ENCODE data around the gene SLC10A6.
A peak's percentile ranks its signal among the peaks of the same experiment; 100 is the strongest.
"Not testable (repeated sequence)": the region's sequence is repeated elsewhere in the genome, so short reads cannot be mapped to it uniquely, and the experiment has no call there.

Gene SLC10A6

DNA sequence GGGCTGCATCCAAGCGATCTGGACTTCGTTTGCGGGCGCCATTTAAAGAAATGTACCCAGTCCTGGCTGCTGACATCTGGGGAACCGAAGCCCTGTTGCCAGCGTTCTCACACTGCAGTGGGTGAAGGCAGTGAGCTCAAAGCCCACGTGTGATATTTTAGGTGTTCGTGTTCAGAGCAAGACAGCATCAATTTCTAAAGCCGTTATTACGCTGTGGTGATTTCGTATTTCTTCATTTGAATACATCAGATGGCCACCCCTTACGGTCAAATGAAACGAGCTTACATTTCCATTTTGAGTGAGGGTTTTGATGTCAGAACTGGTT, 43.4 kb upstream of the SLC10A6 start:
- H3K4me3 ChIP-seq (ENCODE audit: low read length): peak overlapping the region; percentile 67
- TF ChIP-seq CTCF (conservative IDR thresholded peaks at IDR 0.05; ENCODE audit: low read depth, low read length): no peak
- DNase-seq (ENCODE audit: low read depth): no peak

DNA sequence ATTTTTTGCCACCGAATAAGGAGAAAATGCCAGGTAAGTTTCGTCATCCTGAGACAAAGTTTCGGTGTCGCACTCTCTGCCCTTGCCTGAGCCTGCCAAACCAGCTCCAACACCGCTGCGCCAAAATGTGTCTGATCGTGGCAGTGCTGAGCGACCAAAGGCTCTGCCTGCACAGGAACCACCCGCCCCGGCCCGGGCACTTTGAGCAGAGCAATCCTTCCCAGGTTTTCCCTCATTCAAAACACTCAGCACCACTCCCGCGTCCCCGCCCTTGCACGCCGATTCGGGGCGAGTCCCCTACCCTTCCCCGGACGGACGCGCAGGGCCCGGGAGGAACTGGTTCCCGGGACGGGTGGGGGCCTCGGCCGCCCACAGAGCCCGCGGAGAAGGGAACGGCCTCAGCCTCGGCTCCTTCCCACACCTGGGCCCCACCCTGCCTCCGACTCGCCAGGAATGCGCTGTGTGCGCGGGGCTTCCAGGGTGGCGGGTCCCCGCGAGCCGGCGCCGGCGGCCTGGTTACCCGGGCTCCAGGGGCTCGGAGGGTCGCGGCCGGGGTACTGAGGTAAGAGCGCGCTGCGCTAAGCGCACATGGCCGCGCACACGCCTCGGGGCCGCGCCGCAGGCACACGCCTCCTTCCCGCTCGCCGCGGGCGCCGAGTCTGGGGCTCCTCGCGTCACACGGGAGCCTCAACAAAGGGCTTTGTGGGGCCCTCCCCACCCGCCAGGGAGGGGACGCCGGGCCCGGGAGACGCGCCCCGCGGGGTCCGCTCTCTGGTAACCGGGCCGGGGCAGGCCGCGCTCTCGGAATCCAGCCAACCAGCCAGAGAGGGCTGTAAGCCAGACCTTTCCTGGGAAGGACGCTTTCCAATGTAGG, 42.8 kb upstream of the SLC10A6 start, which contains the start of gene C4orf36:
Gene C4orf36 (minus strand): TSS at position 661 of the 874 bp plus-strand sequence. CDS start 902 bp downstream, outside the sequence.
- DNase-seq (ENCODE audit: low read depth): no peak
- no peak for TF ChIP-seq CTCF (conservative IDR thresholded peaks at IDR 0.05; ENCODE audit: low read depth, low read length)
- H3K4me3 ChIP-seq (ENCODE audit: low read length): peak within 1 kb of the TSS; percentile 67

DNA sequence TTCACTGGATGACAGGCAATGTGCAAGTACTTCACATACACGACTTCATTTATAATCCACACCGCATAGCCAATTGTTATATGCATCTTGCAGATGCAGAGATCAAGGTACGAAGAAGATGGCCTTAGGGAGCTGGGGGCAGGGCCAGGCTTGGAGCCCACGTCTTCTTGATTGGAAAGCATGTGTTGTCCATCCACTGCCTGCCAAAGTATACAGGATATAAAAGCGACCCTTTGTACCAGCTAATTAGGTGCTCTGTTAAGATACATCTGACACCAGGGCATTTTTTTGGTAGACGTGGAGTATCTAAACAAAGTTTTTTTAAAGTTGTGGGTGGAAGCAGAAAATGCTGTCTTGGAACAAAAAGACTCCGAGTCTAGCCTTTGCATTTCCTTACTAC, 41.6 kb upstream of the SLC10A6 start:
- no peak overlapping the region for H3K4me3 ChIP-seq (ENCODE audit: low read length)
- no peak for DNase-seq (ENCODE audit: low read depth)
- TF ChIP-seq CTCF (conservative IDR thresholded peaks at IDR 0.05; ENCODE audit: low read depth, low read length): no peak

DNA sequence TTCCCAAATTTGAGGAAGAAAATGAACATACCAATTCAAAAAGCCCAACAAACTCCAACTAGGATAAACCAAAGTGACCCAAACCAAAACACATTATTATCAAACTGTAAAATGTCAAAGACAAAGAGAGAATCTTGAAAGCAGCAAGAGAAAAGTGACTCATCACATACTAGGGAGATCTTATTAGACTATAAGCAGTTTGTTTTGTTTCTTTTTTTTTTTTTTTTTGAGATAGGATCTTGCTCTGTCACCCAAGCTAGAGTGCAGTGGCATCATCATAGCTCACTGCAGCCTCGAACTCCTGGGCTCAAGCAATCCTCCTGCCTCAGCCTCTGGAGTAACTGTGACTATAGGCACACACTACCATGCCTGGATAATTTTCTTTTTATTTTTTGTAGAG, 30.5 kb upstream of the SLC10A6 start:
- TF ChIP-seq CTCF (conservative IDR thresholded peaks at IDR 0.05; ENCODE audit: low read depth, low read length): no peak

DNA sequence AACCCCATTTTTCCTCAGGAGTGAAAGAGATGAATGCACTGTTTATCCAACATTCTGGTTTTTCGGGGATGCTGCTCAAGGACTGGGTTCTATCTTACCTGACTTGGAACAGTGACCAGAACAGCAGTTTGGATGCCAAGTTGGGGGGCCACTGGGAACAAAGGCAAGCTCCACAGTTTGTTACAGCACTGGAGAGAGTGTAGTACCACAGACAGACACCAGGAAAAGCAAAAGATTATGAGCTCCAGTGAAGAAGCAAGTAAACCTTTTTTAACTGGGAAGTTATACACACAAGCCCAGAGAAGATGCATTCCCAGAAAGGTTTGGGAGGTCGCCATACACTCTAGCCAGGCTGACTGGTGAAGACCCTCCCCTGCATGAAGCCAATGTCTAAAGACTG, 29.5 kb upstream of the SLC10A6 start:
- H3K4me3 ChIP-seq (ENCODE audit: low read length): no peak overlapping the region
- no peak for DNase-seq (ENCODE audit: low read depth)
- TF ChIP-seq CTCF (conservative IDR thresholded peaks at IDR 0.05; ENCODE audit: low read depth, low read length): peak; percentile 16

More for the DNA sequence above, 30.5 kb upstream of the SLC10A6 start:
- no peak overlapping the region for H3K4me3 ChIP-seq (ENCODE audit: low read length)
- no peak for DNase-seq (ENCODE audit: low read depth)

DNA sequence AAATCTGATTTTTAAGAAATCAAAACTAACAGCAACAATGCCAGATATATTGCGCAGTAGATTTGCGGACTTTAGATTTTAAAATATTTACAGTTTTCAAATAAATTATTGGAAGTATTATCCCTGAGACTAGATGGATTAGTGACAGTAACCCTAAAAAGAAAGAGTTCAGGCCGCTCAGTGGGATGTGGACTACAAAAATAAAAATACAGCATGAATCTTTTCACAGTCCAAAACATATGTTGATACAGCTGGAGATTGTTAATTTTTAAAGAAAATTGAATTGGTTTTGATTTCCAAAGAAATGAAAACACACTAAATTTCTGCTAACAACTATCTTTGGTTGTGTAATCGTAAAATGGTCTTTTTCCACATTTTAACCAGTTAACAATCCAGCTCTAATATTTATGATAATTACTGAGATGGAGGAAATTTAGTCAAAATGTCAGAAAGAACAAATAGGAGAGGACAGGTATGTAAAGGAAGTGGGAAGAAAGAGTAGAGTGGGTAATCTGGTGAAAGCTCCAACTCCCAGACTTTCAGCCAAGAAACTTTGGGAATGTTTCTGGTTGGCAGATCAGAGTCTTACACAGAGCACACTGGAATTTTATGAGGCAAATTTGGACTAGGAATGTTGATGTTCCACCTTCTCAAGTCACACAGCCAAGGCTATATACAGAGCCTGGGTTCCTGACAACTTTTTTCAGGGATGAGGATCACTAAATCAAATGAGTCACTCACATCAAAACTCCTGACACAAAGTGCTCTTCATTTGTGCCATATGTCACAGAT, 27.9 kb upstream of the SLC10A6 start:
- no peak for TF ChIP-seq CTCF (conservative IDR thresholded peaks at IDR 0.05; ENCODE audit: low read depth, low read length)
- no peak overlapping the region for H3K4me3 ChIP-seq (ENCODE audit: low read length)
- DNase-seq (ENCODE audit: low read depth): no peak

DNA sequence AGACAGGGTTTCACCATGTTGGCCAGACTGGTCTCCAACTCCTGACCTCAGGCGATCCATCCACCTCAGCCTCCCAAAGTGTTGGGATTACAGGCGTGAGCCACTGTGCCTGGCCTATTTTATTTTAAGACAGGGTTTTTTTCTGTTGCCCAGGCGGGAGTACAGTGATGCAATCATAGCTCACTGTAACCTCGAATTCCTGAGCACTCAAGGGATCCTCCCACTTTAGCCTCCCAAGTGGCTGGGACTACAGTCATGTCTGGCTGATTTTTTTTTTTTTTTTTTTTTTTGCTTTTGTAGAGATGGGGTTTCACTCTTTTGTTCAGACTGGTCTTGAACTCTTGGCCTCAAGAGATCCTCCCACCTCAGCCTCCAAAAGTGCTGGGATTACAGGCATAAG, 26.3 kb upstream of the SLC10A6 start:
- H3K4me3 ChIP-seq (ENCODE audit: low read length): not testable (repeated sequence)

More for the DNA sequence above, 26.3 kb upstream of the SLC10A6 start:
- not testable (repeated sequence) for DNase-seq (ENCODE audit: low read depth)

Measured in retinal pigment epithelial cell (primary cell).